ENCODE results near the gene GPR22.
A peak's percentile ranks its signal among the peaks of the same experiment; 100 is the strongest.

The GPR22 gene, protein sequence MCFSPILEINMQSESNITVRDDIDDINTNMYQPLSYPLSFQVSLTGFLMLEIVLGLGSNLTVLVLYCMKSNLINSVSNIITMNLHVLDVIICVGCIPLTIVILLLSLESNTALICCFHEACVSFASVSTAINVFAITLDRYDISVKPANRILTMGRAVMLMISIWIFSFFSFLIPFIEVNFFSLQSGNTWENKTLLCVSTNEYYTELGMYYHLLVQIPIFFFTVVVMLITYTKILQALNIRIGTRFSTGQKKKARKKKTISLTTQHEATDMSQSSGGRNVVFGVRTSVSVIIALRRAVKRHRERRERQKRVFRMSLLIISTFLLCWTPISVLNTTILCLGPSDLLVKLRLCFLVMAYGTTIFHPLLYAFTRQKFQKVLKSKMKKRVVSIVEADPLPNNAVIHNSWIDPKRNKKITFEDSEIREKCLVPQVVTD

DNA sequence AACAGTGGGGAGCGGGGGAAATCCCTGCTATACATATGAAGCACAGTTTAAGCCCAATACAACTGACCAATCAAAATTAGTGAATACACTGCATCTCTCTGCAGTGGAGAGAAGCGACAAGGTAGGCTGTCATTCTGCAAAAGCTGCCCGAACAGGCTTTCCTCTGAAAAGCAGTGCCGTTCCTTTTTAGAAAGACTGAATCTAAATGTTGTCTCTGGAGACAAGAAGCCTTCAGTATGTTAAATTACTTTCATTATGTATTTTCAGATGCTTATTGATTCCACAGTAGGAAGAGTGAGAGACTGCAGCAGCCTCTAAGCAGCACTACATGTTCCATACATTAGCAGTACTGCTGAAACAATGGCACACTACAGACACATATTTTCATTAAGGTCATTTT, at the start of gene GPR22:
Gene GPR22 (plus strand): TSS at position 129 of the 400 bp plus-strand sequence. CDS start 4,004 bp downstream, outside the sequence.
- DNase-seq (ENCODE audit: low read depth in 2 of 2), result no peak

DNA sequence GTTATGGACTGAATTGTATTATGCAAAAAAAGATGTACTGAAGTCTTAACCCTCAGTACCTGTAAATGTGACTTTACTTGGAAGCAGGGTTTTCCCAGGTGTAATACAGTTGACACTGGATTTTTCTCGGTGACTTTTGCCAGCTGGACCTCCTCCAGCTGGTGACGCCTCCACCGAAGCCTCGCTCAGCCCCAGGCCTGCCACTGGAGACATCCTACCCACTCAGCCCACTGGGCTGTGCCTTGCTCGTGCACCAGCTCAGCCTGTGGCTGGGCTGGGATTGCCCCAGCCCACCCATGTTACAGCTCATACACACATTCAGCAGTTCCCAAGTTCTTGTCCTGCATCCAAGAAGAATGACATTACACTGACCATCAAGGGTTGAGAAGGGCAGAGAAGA, 42.4 kb upstream of the GPR22 start:
- DNase-seq (ENCODE audit: low read depth in 2 of 2), result no peak

- no peak for DNase-seq (ENCODE audit: low read depth in 2 of 2)
Measured at GRCh38 chr7:107428642-107429041, 41.2 kb upstream of the GPR22 start.

- DNase-seq (ENCODE audit: low read depth in 2 of 2), result no peak
Measured at GRCh38 chr7:107430057-107430456, 39.8 kb upstream of the GPR22 start.

GRCh38 chr7:107432261-107432660, 37.6 kb upstream of the GPR22 start:
- DNase-seq (ENCODE audit: low read depth in 2 of 2), result no peak

DNA sequence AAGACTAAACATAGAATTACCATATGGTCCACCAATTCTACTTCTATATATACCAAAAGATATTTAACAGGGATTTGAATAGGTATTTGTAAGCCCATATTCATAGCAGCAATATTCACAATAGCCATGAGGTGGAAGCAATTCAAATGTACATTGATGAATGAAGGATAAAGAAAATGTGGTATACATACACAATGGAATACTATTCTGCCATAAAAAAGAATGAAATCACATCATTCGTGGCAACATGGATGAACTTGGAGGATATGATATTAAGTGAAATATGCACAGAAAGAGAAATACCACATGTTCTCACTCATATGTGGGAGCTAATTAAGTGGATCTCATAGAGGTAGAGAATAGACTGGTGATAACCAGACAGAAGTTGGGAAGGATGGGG, 34.1 kb upstream of the GPR22 start:
- no peak for DNase-seq (ENCODE audit: low read depth in 2 of 2)

DNA sequence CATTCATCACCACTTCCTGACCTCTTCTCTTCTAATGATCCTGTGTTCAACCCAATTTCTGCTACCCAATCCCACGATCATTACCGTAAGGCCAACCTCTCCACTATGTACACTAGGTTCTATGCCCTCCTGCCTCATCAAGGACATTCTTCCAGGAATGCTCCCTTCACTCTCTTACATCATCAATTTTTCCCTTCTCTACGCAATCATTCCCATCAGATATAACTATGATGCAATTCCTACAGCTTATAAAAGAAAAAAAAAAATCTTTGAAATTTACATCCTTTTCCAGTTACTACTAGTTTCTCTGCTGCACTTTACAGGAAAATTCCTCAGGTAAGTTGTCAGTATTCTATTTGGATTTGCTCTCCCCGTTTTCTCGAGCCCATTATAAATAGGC, 30.8 kb upstream of the GPR22 start:
- DNase-seq (ENCODE audit: low read depth in 2 of 2), result no peak

DNA sequence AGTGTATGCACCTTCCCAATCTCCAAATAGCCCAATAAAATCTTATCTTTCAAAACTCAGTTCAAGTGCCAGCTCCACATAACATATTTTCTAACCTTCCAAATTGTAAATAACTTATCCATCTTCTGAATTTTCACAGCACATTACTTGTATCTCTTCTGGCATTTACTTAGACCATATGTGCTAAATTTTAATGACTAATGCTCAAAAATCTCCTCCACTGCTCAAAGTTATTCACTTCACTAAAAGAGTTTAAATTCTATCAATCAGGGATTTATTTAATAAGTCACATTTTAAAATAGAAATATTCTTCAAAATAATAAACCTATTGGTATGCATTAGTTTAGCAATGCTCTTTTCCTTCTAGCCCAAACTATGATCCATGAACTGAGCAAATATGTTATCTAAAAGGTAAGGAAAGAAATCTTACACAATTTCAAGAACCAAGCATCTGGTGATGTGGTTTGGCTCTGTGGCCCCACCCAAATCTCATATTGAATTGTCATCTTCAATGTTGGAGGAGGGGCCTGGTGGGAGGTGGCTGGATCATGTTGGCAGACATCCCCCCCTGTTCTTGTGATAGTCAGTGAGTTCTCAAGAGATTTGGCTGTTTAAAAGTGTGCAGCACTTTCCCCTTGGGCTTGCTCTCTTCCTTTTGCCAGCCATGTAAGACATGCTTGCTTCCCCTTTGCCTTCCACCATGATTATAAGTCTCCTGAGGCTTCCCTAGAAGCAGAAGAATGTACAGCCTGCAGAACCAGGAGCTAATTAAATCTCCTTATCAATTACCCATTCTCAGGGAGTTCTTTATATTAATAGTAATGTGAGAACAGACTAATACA, 28.1 kb upstream of the GPR22 start:
- no peak for DNase-seq (ENCODE audit: low read depth in 2 of 2)

- DNase-seq (ENCODE audit: low read depth in 2 of 2), result no peak
Measured at GRCh38 chr7:107442678-107443077, 27.2 kb upstream of the GPR22 start.

DNA sequence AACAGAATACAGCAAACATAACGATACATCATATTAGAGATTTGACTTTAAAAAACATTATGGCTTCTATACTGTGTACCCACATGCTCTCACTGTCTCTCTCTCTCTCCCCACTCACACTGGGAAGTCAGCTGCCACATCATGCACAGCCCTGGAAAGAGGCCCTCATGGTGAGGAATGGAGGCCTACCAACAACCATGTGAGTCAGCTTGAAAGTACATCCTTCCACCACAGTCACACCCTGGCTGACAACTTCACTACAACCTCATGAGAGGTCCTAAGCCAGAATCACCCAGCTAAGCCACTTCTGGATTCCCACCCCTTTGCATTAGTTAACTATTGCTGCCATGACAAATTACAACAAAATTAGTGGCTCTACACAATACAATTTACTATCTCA, 23.3 kb upstream of the GPR22 start:
- peak in 1 of 2 experiments; percentile 1 for DNase-seq (ENCODE audit: low read depth in 2 of 2)

GRCh38 chr7:107446988-107447387, 22.9 kb upstream of the GPR22 start:
- DNase-seq (ENCODE audit: low read depth in 2 of 2), result no peak

DNA sequence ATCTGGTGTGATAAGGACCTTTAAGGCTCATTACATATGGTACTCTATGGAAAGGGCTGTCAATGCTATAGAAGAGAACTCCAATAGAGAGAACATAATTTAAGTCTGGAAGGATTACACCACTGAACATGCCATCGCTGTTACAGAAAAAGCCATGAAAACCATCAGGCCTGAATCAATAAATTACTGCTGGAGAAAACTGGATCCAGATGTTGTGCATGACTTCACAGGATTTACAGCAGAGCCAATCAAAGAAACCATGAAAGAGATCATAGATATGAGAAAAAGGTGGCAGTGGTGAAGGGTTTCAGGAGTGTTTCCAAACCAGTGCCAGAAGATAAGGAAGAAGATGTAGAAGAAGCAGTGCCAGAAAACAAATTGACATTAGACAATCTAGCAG, 18.9 kb upstream of the GPR22 start:
- DNase-seq (ENCODE audit: low read depth in 2 of 2), result no peak

DNA sequence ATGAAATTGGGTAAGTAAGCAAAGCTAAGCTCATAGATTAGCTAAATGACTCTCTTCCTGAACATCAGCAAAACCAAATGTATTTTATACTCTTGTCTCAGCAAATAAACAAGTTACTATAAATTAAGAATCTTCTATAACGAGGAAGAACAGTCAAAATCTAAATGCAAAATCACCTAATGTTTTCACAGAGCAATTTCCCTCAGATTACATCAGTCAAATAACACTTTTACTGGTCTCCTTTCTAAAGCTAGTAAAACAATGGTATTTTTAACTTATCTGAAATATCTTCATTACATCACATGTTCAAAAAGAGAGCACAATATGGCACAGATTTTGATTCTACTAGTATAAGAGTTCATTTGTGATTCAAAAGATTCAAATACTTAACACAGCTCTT, 16.5 kb upstream of the GPR22 start:
- no peak for DNase-seq (ENCODE audit: low read depth in 2 of 2)

- DNase-seq (ENCODE audit: low read depth in 2 of 2), result no peak
Measured at GRCh38 chr7:107461938-107462533, 7.8 kb upstream of the GPR22 start.

GRCh38 chr7:107463139-107464078, 6.4 kb upstream of the GPR22 start:
- DNase-seq (ENCODE audit: low read depth in 2 of 2), result peak; percentile 4 to 11

DNA sequence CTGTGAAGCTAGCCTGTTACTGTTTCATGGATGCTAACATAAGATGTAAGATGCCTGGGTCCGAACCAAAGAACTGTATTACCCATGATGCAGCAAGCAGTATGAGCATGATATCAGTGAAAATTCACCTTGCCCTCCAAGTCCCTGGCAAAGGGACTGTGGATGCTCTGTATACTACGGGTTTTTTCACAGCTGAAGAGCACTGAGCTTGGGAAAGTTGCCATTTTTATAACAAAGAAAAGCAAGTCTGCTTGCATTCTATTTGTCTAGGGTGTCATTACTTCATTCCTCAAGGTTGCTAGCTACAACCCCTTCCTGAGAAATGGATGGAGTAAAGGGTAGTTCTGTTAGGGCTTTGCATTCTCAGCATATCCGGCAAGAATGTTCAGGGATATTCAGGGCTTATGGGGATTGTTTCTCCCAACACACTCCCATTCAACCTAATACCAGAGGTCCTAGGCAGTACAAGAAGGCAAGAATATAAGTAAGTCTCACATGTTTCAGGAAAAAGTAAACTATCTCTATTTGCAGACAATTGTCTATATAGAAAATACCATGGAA, 5.1 kb upstream of the GPR22 start:
- no peak for DNase-seq (ENCODE audit: low read depth in 2 of 2)

- DNase-seq (ENCODE audit: low read depth in 2 of 2), result no peak
Measured at GRCh38 chr7:107467972-107468371, 1.9 kb upstream of the GPR22 start.

GRCh38 chr7:107468824-107469223, 1.0 kb upstream of the GPR22 start:
- no peak for DNase-seq (ENCODE audit: low read depth in 2 of 2)

DNA sequence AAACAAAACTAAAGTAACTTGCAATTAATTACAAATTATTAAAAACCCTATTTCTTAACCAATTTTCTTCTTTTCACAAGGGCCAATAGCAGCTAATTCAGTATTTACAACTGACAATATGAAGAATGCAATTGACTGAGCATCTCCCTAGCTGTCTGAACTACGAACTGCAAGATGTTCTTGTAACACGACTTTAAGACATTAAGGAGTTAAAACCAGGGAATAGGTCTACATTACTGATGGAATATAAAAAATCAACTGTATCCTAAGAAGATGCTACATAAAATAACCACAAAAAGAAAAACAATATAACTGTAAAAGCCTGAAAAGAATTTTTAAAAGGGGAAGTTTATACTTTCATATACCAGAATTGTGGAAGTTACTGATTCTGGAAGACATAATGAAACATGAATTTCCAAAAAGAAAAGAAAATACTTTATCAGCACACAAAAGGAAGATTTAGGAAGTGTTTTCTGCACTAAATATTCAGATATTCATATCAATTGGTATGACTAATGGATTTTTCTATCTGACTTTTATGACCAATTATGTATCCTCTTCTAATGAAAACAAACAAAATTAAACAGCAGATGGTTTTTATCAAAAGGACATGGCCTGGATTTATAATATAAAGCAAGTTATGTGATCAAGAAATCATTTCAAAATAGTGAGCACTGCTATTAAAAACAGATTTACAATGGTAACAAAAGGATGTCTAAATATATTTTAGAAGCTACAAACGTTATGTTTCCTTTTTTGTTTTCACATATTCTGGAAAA, 1.6 kb downstream of the GPR22 start:
- no peak for DNase-seq (ENCODE audit: low read depth in 2 of 2)

DNA sequence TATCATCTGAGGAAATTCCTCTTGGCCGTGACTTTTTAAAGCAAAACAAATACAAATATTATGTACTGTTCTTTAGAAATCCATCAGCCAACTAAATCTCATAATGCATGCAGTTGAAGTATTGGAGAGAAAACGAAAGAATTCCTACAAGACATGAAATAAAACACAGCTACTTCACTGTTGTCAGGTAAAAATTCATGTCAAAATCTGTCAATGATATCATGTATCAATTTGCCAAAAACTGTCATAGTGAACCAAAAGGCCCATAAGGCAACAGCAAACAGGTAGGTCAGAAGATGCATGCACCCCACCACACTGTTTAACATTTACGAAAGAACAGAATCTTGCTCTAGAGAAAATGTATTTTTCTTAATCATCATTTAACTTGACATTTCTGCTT, 2.3 kb downstream of the GPR22 start:
- no peak for DNase-seq (ENCODE audit: low read depth in 2 of 2)
